B cell (primary cell): Measurements from ENCODE around the gene CHD5. TPM values are rescaled to one million over a fixed set of nuclear protein-coding genes. Genes with fewer than 3 reads are reported as not detected.

ENCODE experiments used
- ATAC-seq: fragments of 200-7000 bp; cut with Tn5 transposase; one replicate; pipeline ENCODE4 v1.10.0; 2021; ENCODE audit warnings: low read depth, mild to moderate bottlenecking, moderate number of reproducible peaks, moderate library complexity
- CTCF ChIA-PET: fragments of 350-600 bp; sonication (Branson Sonifier 250); formaldehyde crosslinking; loops from one replicate; lab custom pipeline; 2021; ENCODE audit warnings: antibody characterized with exemption, inconsistent platforms; lab: Charles Lee
- POLR2A ChIA-PET: fragments of 350-600 bp; sonication (Branson Sonifier 250); formaldehyde crosslinking; loops from one replicate; lab custom pipeline; 2021; ENCODE audit warnings: antibody characterized with exemption; lab: Charles Lee
- DNase-seq: peaks from one replicate; pipeline ENCODE4 v3.0.0; 2013
- H2AFZ ChIP-seq: 2 replicates; pipeline ENCODE4 v1.6.1; 2012; ENCODE audit warnings: mild to moderate bottlenecking, low read depth, low read length; ENCODE audit not compliant: insufficient read depth, poor library complexity, severe bottlenecking
- H3K27ac ChIP-seq, 2 donors: 1 replicate in 1 of 2; 2 replicates in 1 of 2; pipeline ENCODE4 v1.5.1; 2012 to 2013; ENCODE audit warnings: low read length in 2 of 2, mild to moderate bottlenecking in 2 of 2, moderate library complexity in 1 of 2
- H3K27me3 ChIP-seq, 4 experiments: fragments of 200-600 bp in 1 of 4; sonication (generic) in 1 of 4; replicated peaks in 1 of 4; 1 replicate in 2 of 4; 2 replicates in 2 of 4; pipeline versions ENCODE4 v1.6.1 to v1.7.0; 2013 to 2016; ENCODE audit warnings: low read length in 3 of 4, mild to moderate bottlenecking in 2 of 4, mixed read lengths in 1 of 4, moderate library complexity in 1 of 4; ENCODE audit not compliant: insufficient read depth in 4 of 4, control insufficient read depth in 3 of 4; ENCODE audit errors: control extremely low read depth in 1 of 4
- H3K36me3 ChIP-seq, 2 experiments: replicated peaks in 1 of 2; 1 replicate in 1 of 2; 2 replicates in 1 of 2; pipeline versions ENCODE4 v1.6.1 to v1.7.1; 2013; ENCODE audit warnings: low read length in 1 of 2; ENCODE audit not compliant: insufficient read depth in 2 of 2, control insufficient read depth in 1 of 2; ENCODE audit errors: control extremely low read depth in 1 of 2, extremely low read depth in 1 of 2
- H3K4me1 ChIP-seq, 2 donors: fragments of 200-600 bp in 1 of 2; sonication (generic) in 1 of 2; 1 replicate in 1 of 2; 2 replicates in 1 of 2; pipeline versions ENCODE4 v1.5.1 to v1.6.1; 2013 to 2017; ENCODE audit warnings: low read length in 2 of 2; ENCODE audit not compliant: control insufficient read depth in 2 of 2, insufficient read depth in 2 of 2
- H3K4me2 ChIP-seq: replicated peaks from 2 replicates; pipeline ENCODE3; 2012; ENCODE audit warnings: mild to moderate bottlenecking, low read depth, low read length; ENCODE audit not compliant: poor library complexity, severe bottlenecking
- H3K4me3 ChIP-seq, 5 experiments: fragments of 200-600 bp in 1 of 5; sonication (generic) in 1 of 5; 1 replicate in 3 of 5; 2 replicates in 2 of 5; pipeline versions ENCODE4 v1.5.1 to v1.7.0; 2011 to 2016; ENCODE audit warnings: low read length in 4 of 5, mild to moderate bottlenecking in 4 of 5, low read depth in 2 of 5, control low read depth in 1 of 5, moderate library complexity in 1 of 5; ENCODE audit not compliant: insufficient read depth in 1 of 5; ENCODE audit errors: control extremely low read depth in 1 of 5, extremely low read depth in 1 of 5
- H3K79me2 ChIP-seq: fragments of 200-600 bp; sonication (generic); one replicate; pipeline ENCODE4 v1.6.0; 2016; ENCODE audit warnings: low read length; ENCODE audit not compliant: control insufficient read depth, insufficient read depth
- H3K9ac ChIP-seq: fragments of 200-600 bp; sonication (generic); 2 replicates; pipeline ENCODE4 v1.6.1; 2017; ENCODE audit warnings: mild to moderate bottlenecking, low read length, moderate library complexity
- H3K9me3 ChIP-seq, 3 donors: one replicate each; pipeline versions ENCODE4 v1.6.1 to v1.7.1; 2013; ENCODE audit warnings: low read length in 2 of 3; ENCODE audit not compliant: control insufficient read depth in 2 of 3, insufficient read depth in 1 of 3; ENCODE audit errors: control extremely low read depth in 1 of 3
- H4K20me1 ChIP-seq: 2 replicates; pipeline ENCODE4 v1.6.0; 2012; ENCODE audit warnings: mild to moderate bottlenecking, low read length; ENCODE audit not compliant: insufficient read depth, control insufficient read depth, poor library complexity, severe bottlenecking
- H3K27ac Mint-ChIP-seq: one replicate; pipeline ENCODE4 v1.8.0; 2021; ENCODE audit warnings: mixed read lengths
- H3K27me3 Mint-ChIP-seq: one replicate; pipeline ENCODE4 v1.8.0; 2021; ENCODE audit warnings: mixed read lengths
- H3K4me1 Mint-ChIP-seq: one replicate; pipeline ENCODE4 v1.8.0; 2021; ENCODE audit warnings: mixed read lengths
- H3K4me3 Mint-ChIP-seq: one replicate; pipeline ENCODE4 v1.8.0; 2021; ENCODE audit warnings: mixed read lengths
- H3K9me3 Mint-ChIP-seq: one replicate; pipeline ENCODE4 v1.8.0; 2022; ENCODE audit warnings: mixed read lengths; ENCODE audit not compliant: insufficient read depth
- CTCF ChIP-seq: fragments of 200-600 bp; IDR thresholded peaks from one replicate; pipeline ENCODE4 v1.8.0; 2022; ENCODE audit warnings: antibody characterized with exemption, mild to moderate bottlenecking
- EZH2 ChIP-seq: IDR thresholded peaks from 2 replicates; pipeline ENCODE4 v1.6.1; 2012; ENCODE audit warnings: borderline replicate concordance, low read depth, mild to moderate bottlenecking, moderate library complexity, low read length; ENCODE audit not compliant: insufficient read depth, poor library complexity, severe bottlenecking
- WGBS: methylation state at CpG from one replicate; pipeline ENCODE4 v1.1.5; 2013; ENCODE audit warnings: missing lambda C conversion rate; ENCODE audit not compliant: insufficient coverage; 5-methylcytosine and 5-hydroxymethylcytosine counted together
- intact Hi-C: fragments of 100-400 bp; cut with micrococcal nuclease; formaldehyde crosslinking; loops from one replicate; pipeline ENCODE4 v1.10.0; 2022
- polyA plus RNA-seq: library from polyadenylated mRNA; depleted of rRNA; stranded (reverse); fragments of >200 nt; gene quantifications from 2 replicates; pipeline ENCODE4 v1.2.3, GENCODE V29; 2012
- total RNA-seq, 2 donors: library from RNA; stranded (reverse); fragments of 120-200 nt in 1 of 2; gene quantifications; 1 replicate in 1 of 2; 2 replicates in 1 of 2; pipeline versions ENCODE4 v1.2.3 to v1.2.4, GENCODE V29; 2013 to 2022

Gene CHD5
- total and polyA plus RNA-seq, 2 donors (not counting 1 experiment from before 2014, with no cell fraction given) = 0.18 to 0.20 TPM

- ChIA-PET CTCF (interaction anchor here (0.5 kb wide), 1 partner anchor 206 kb away, joined by 3 read pairs; no protein-coding TSS in a partner anchor), POLR2A (no interaction called here)
- no peak for ATAC-seq
- Histone ChIP-seq H2AFZ (no peak overlapping the region), H3K4me2 (no peak overlapping the region), H3K4me1 (no peaks in the 10 kb centered on the region), H4K20me1 (no peaks in the 10 kb centered on the region), H3K79me2 (no peaks in the 10 kb centered on the region), H3K27ac (no peak overlapping the region), H3K36me3 (peaks cover 0 to 7% of the 10 kb centered on the region in 2 experiments), H3K9me3 (no peaks in the 10 kb centered on the region), H3K9ac (no peak overlapping the region), H3K4me3 (no peak overlapping the region), H3K27me3 (peaks cover 0 to 9% (median 0%) of the 10 kb centered on the region in 4 experiments)
- peak; percentile 19 for TF ChIP-seq CTCF
- TF ChIP-seq EZH2 = no peak
- Mint-ChIP-seq H3K27me3 (no peaks in the 10 kb centered on the region), H3K4me3 (no peak overlapping the region), H3K4me1 (no peaks in the 10 kb centered on the region), H3K9me3 (no peaks in the 10 kb centered on the region), H3K27ac (no peak overlapping the region)
- 73% methylated on average over 19 of the region's 27 CpGs for WGBS
- intact Hi-C loops = no loop called here
- DNase-seq = peak; percentile 38
These were observed 80.0 kb downstream of the CHD5 start for GRCh38 chr1:6099787-6100765.

- POLR2A ChIA-PET = interaction anchor here (0.6 kb wide), 1 partner anchor 594 kb away, joined by 3 read pairs; no protein-coding TSS in a partner anchor
- H3K27me3 Mint-ChIP-seq = no peaks in the 10 kb centered on the region
These were observed 80.8 kb downstream of the CHD5 start for GRCh38 chr1:6099297-6099696.

More at GRCh38 chr1:6099297-6099696, 80.8 kb downstream of the CHD5 start:
- peaks cover 0 to 9% (median 0%) of the 10 kb centered on the region in 4 experiments for H3K27me3 ChIP-seq
- H2AFZ ChIP-seq = no peak overlapping the region
- H3K27ac ChIP-seq = no peak overlapping the region
- no peak overlapping the region for H3K4me2 ChIP-seq
- H3K79me2 ChIP-seq = no peaks in the 10 kb centered on the region
- no peaks in the 10 kb centered on the region for H3K4me1 ChIP-seq
- H3K9ac ChIP-seq = no peak overlapping the region
- DNase-seq (no peak), ATAC-seq (no peak)
- H3K9me3 ChIP-seq = no peaks in the 10 kb centered on the region
- Mint-ChIP-seq H3K9me3 (no peaks in the 10 kb centered on the region), H3K27ac (no peak overlapping the region), H3K4me3 (no peak overlapping the region), H3K4me1 (no peaks in the 10 kb centered on the region)
- WGBS = 90% methylated on average over 11 of the region's 15 CpGs
- TF ChIP-seq CTCF (no peak), EZH2 (no peak)
- H3K4me3 ChIP-seq = no peak overlapping the region
- peaks cover 2 to 15% of the 10 kb centered on the region in 2 experiments for H3K36me3 ChIP-seq
- intact Hi-C loops = no loop called here
- CTCF ChIA-PET = interaction anchor here (0.5 kb wide), 1 partner anchor 205 kb away, joined by 3 read pairs; no protein-coding TSS in a partner anchor
- no peaks in the 10 kb centered on the region for H4K20me1 ChIP-seq
